Gastroesophageal sphincter (tissue), 3 donors: ENCODE measurements around the gene CDKAL1.

ENCODE experiments used
- EP300 ChIP-seq: sonication (generic); formaldehyde crosslinking; IDR thresholded peaks from one replicate; pipeline ENCODE4 v1.6.1; 2017; ENCODE audit warnings: antibody characterized with exemption, mild to moderate bottlenecking
- POLR2AphosphoS5 ChIP-seq: sonication (generic); formaldehyde crosslinking; IDR thresholded peaks from one replicate; pipeline ENCODE4 v1.6.1; 2017; ENCODE audit warnings: antibody characterized with exemption
- TF ChIP-seq, protein P1 (sequence below), 4 experiments: fragments of 200-600 bp in 2 of 4; fragments of 450-650 bp in 2 of 4; sonication (generic) in 1 of 4; IDR thresholded peaks; one replicate each; pipeline ENCODE4 v1.5.1; 2017 to 2019; ENCODE audit warnings: antibody characterized with exemption in 4 of 4, mild to moderate bottlenecking in 2 of 4, moderate library complexity in 2 of 4

DNA sequence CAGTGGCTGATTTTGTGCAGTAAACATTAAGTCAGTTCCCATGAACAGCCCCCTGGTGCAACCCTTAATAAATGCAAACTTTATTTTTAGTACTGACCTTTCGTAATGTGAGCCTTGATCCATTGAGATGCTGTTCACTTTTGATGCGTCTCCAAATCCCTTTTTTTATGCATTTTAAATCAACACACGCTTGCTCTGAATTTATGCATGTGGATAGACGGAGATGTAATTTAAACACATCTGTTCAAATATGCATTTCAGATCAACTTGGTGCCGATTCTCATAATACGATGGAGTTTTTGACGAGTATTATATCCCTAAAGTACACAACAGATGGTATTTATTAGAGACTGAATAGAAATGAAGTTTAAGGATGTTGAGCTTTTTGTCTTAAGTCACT is 505.7 kb downstream of the CDKAL1 start:
- TF ChIP-seq, protein P1, sequence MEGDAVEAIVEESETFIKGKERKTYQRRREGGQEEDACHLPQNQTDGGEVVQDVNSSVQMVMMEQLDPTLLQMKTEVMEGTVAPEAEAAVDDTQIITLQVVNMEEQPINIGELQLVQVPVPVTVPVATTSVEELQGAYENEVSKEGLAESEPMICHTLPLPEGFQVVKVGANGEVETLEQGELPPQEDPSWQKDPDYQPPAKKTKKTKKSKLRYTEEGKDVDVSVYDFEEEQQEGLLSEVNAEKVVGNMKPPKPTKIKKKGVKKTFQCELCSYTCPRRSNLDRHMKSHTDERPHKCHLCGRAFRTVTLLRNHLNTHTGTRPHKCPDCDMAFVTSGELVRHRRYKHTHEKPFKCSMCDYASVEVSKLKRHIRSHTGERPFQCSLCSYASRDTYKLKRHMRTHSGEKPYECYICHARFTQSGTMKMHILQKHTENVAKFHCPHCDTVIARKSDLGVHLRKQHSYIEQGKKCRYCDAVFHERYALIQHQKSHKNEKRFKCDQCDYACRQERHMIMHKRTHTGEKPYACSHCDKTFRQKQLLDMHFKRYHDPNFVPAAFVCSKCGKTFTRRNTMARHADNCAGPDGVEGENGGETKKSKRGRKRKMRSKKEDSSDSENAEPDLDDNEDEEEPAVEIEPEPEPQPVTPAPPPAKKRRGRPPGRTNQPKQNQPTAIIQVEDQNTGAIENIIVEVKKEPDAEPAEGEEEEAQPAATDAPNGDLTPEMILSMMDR (IDR thresholded peaks at IDR 0.05) = no peak
- no peak for TF ChIP-seq EP300
- TF ChIP-seq POLR2AphosphoS5 = no peak
